H1 (cell line): ENCODE data around the gene FAM236A. TPM values are rescaled to one million over a fixed set of nuclear protein-coding genes. Genes with fewer than 3 reads are reported as not detected.
"Not testable (repeated sequence)": the region's sequence is repeated elsewhere in the genome, so short reads cannot be mapped to it uniquely, and the experiment has no call there.

ENCODE experiments used
- CTCF ChIA-PET: fragments of 300-600 bp; sonication (Branson Sonifier 250); formaldehyde crosslinking; loops from one replicate; lab custom pipeline; 2021; ENCODE audit not compliant: partially characterized antibody; lab: Charles Lee
- POLR2A ChIA-PET: fragments of 300-600 bp; sonication (Branson Sonifier 250); formaldehyde crosslinking; loops from one replicate; lab custom pipeline; 2021; ENCODE audit warnings: inconsistent platforms; ENCODE audit not compliant: partially characterized antibody; lab: Charles Lee
- DNase-seq, 2 experiments: peaks; one replicate each; pipeline versions ENCODE4 v3.0.0 to v3.0.0-alpha.2; 2010 to 2022; ENCODE audit warnings: low spot score in 2 of 2, low read depth in 1 of 2, mixed read lengths in 1 of 2
- FAIRE-seq: peaks from 2 replicates; lab custom pipeline; 2011; peaks lifted over from hg19 to GRCh38; lab: Jason Lieb, UNC
- H2AFZ ChIP-seq: 2 replicates; pipeline ENCODE4 v1.8.1; 2012; ENCODE audit warnings: low read length, inconsistent platforms
- H2AK5ac ChIP-seq: 2 replicates; pipeline ENCODE4 v1.6.1; 2013; ENCODE audit warnings: low read depth, low read length
- H2BK120ac ChIP-seq: replicated peaks from 2 replicates; pipeline ENCODE3; 2013; ENCODE audit warnings: low read depth, low read length, inconsistent platforms
- H2BK12ac ChIP-seq: 2 replicates; pipeline ENCODE4 v1.6.1; 2013; ENCODE audit warnings: low read depth, low read length
- H2BK15ac ChIP-seq: 2 replicates; pipeline ENCODE4 v1.6.1; 2013; ENCODE audit warnings: low read length
- H2BK20ac ChIP-seq: 2 replicates; pipeline ENCODE4 v1.6.1; 2013; ENCODE audit warnings: low read length
- H2BK5ac ChIP-seq: 2 replicates; pipeline ENCODE4 v1.6.1; 2013; ENCODE audit warnings: low read depth, low read length
- H3K14ac ChIP-seq: 2 replicates; pipeline ENCODE4 v1.6.1; 2013; ENCODE audit warnings: inconsistent platforms; ENCODE audit not compliant: insufficient read length
- H3K18ac ChIP-seq: 2 replicates; pipeline ENCODE4 v1.6.1; 2013; ENCODE audit warnings: low read length; ENCODE audit errors: extremely low read depth
- H3K23ac ChIP-seq: 2 replicates; pipeline ENCODE4 v1.6.1; 2013; ENCODE audit warnings: inconsistent platforms; ENCODE audit not compliant: insufficient read length
- H3K23me2 ChIP-seq: 2 replicates; pipeline ENCODE4 v1.6.1; 2013; ENCODE audit warnings: low read depth, low read length
- H3K27ac ChIP-seq: 2 replicates; pipeline ENCODE4 v1.6.1; 2011; ENCODE audit warnings: low read depth, low read length, inconsistent platforms
- H3K27me3 ChIP-seq, 4 experiments: replicated peaks in 1 of 4; 1 replicate in 1 of 4; 2 replicates in 3 of 4; pipeline versions ENCODE4 v1.6.1 to v1.8.1; 2011 to 2013; ENCODE audit warnings: low read length in 3 of 4, mild to moderate bottlenecking in 3 of 4, inconsistent platforms in 2 of 4, mixed read lengths in 2 of 4, moderate library complexity in 1 of 4; ENCODE audit not compliant: control insufficient read depth in 3 of 4, insufficient read depth in 3 of 4; ENCODE audit errors: extremely low read depth in 1 of 4
- H3K36me3 ChIP-seq, 4 experiments: 2 replicates each; pipeline versions ENCODE4 v1.6.1 to v1.8.1; 2011 to 2013; ENCODE audit warnings: mild to moderate bottlenecking in 4 of 4, low read length in 3 of 4, moderate library complexity in 2 of 4, control low read depth in 1 of 4, inconsistent platforms in 1 of 4; ENCODE audit not compliant: insufficient read depth in 4 of 4, control insufficient read depth in 2 of 4
- H3K4ac ChIP-seq: replicated peaks from 2 replicates; pipeline ENCODE3; 2013; ENCODE audit warnings: low read length, low read depth, mixed read lengths, inconsistent platforms; ENCODE audit not compliant: insufficient read length
- H3K4me1 ChIP-seq, 4 experiments: replicated peaks in 1 of 4; 1 replicate in 1 of 4; 2 replicates in 3 of 4; pipeline versions ENCODE4 v1.6.1 to v1.8.1; 2011 to 2013; ENCODE audit warnings: low read length in 3 of 4, inconsistent platforms in 2 of 4, mixed read lengths in 1 of 4; ENCODE audit not compliant: insufficient read depth in 4 of 4, control insufficient read depth in 3 of 4
- H3K4me2 ChIP-seq, 2 experiments: 2 replicates each; pipeline versions ENCODE4 v1.6.1 to v1.8.1; 2011 to 2013; ENCODE audit warnings: low read depth in 2 of 2, low read length in 2 of 2, control low read depth in 1 of 2, inconsistent platforms in 1 of 2, mild to moderate bottlenecking in 1 of 2; ENCODE audit not compliant: insufficient read depth in 1 of 2
- H3K4me3 ChIP-seq, 4 experiments: fragments of 200-600, 300-600 bp in 1 of 4; sonication (generic), shearing (Covaris generic), sonication (Bioruptor Twin) in 1 of 4; 2 replicates each; pipeline versions ENCODE4 v1.5.1 to v1.8.1; 2011 to 2016; ENCODE audit warnings: low read length in 4 of 4, low read depth in 3 of 4, control low read depth in 2 of 4, inconsistent platforms in 2 of 4, mild to moderate bottlenecking in 2 of 4, mixed read lengths in 1 of 4, moderate library complexity in 1 of 4; ENCODE audit not compliant: insufficient read depth in 2 of 4; ENCODE audit errors: extremely low read depth in 1 of 4
- H3K56ac ChIP-seq: replicated peaks from 2 replicates; pipeline ENCODE3; 2013; ENCODE audit warnings: low read depth, mild to moderate bottlenecking, mixed read lengths, low read length, inconsistent platforms; ENCODE audit not compliant: insufficient read length
- H3K79me1 ChIP-seq: 2 replicates; pipeline ENCODE4 v1.6.1; 2013; ENCODE audit warnings: low read depth, low read length, control low read depth
- H3K79me2 ChIP-seq, 2 experiments: 2 replicates each; pipeline versions ENCODE4 v1.6.1 to v1.8.1; 2012 to 2013; ENCODE audit warnings: low read length in 2 of 2, mild to moderate bottlenecking in 2 of 2, inconsistent platforms in 1 of 2; ENCODE audit not compliant: insufficient read depth in 2 of 2, control insufficient read depth in 1 of 2
- H3K9ac ChIP-seq, 4 experiments: replicated peaks in 1 of 4; 1 replicate in 1 of 4; 2 replicates in 3 of 4; pipeline versions ENCODE4 v1.6.1 to v1.8.1; 2011 to 2013; ENCODE audit warnings: low read depth in 3 of 4, low read length in 3 of 4, control low read depth in 2 of 4, mild to moderate bottlenecking in 2 of 4, moderate library complexity in 2 of 4, inconsistent platforms in 1 of 4; ENCODE audit errors: extremely low read depth in 1 of 4
- H3K9me3 ChIP-seq, 2 experiments: 2 replicates each; pipeline versions ENCODE4 v1.6.1 to v1.8.1; 2012 to 2013; ENCODE audit warnings: mild to moderate bottlenecking in 2 of 2, moderate library complexity in 2 of 2, control low read depth in 1 of 2, inconsistent platforms in 1 of 2, low read depth in 1 of 2, low read length in 1 of 2, mixed read lengths in 1 of 2; ENCODE audit not compliant: insufficient read depth in 2 of 2
- H4K20me1 ChIP-seq, 2 experiments: replicated peaks in 1 of 2; 2 replicates each; pipeline versions ENCODE3 to v1.8.1; 2011 to 2013; ENCODE audit warnings: inconsistent platforms in 2 of 2, low read length in 2 of 2, mild to moderate bottlenecking in 1 of 2; ENCODE audit not compliant: insufficient read depth in 2 of 2, control insufficient read depth in 1 of 2
- H4K5ac ChIP-seq: 2 replicates; pipeline ENCODE4 v1.6.1; 2013; ENCODE audit warnings: low read length, low read depth, mixed read lengths, inconsistent platforms; ENCODE audit not compliant: insufficient read length
- H4K8ac ChIP-seq: 2 replicates; pipeline ENCODE4 v1.8.0; 2013; ENCODE audit warnings: mild to moderate bottlenecking, moderate library complexity, low read length, inconsistent platforms; ENCODE audit not compliant: insufficient read depth; ENCODE audit errors: extremely low read depth
- H4K91ac ChIP-seq: replicated peaks from 2 replicates; pipeline ENCODE3; 2013; ENCODE audit warnings: low read length, mixed read lengths, inconsistent platforms; ENCODE audit not compliant: insufficient read length
- WGBS, 2 experiments: shearing (Covaris generic) in 1 of 2; methylation state at CpG; one replicate each; pipeline versions ENCODE4 v1.1.6 to v1.1.7; 2013 to 2015; ENCODE audit warnings: low lambda C conversion rate in 2 of 2, mixed read lengths in 2 of 2, inconsistent platforms in 1 of 2, low coverage in 1 of 2, missing lambda C conversion rate in 1 of 2; ENCODE audit not compliant: insufficient replicate concordance in 2 of 2, insufficient coverage in 1 of 2, insufficient read length in 1 of 2; ENCODE audit errors: extremely low coverage in 1 of 2, missing lambda C conversion rate in 1 of 2; 5-methylcytosine and 5-hydroxymethylcytosine counted together
- polyA plus RNA-seq, 7 experiments: library from polyadenylated mRNA; depleted of rRNA in 3 of 7; stranded (reverse) in 5 of 7; unstranded in 2 of 7; fragments of >200 nt in 5 of 7; fragments of 200-250 nt in 2 of 7; gene quantifications; 1 replicate in 5 of 7; 2 replicates in 1 of 7; 4 replicates in 1 of 7; pipeline versions ENCODE4 v1.2.1 to v1.2.3, GENCODE V29; 2011 to 2013; ENCODE audit warnings: missing spikeins in 2 of 7, mixed read lengths in 2 of 7
- total RNA-seq: library from RNA; stranded (reverse); fragmentation: NEBNext Ultra II Directional; extraction: Animal tissue kit (Norgen Biotek cat#: 25700); gene quantifications from 2 replicates; pipeline ENCODE4 v1.2.1, GENCODE V29; 2021

The FAM236A gene
- total and polyA plus RNA-seq, 2 of the 8 experiments (the other 6 are each of a cell fraction or from before 2014, with no cell fraction given): not detected

GRCh38 chrX:72974885-72975284, 36.9 kb downstream of the FAM236A start:
- CTCF ChIA-PET, H3K23ac ChIP-seq, H2BK120ac ChIP-seq, H3K79me2 ChIP-seq, POLR2A ChIA-PET, H2BK12ac ChIP-seq, H2BK20ac ChIP-seq, H2BK15ac ChIP-seq, DNase-seq, H3K4me1 ChIP-seq, H3K27me3 ChIP-seq, H4K5ac ChIP-seq, H4K20me1 ChIP-seq, H3K18ac ChIP-seq, H3K4me3 ChIP-seq, H3K4ac ChIP-seq, H2AK5ac ChIP-seq, H3K56ac ChIP-seq, H3K4me2 ChIP-seq, H3K23me2 ChIP-seq, H4K91ac ChIP-seq, H3K27ac ChIP-seq, FAIRE-seq, H3K36me3 ChIP-seq, H3K9me3 ChIP-seq, H2BK5ac ChIP-seq, H3K14ac ChIP-seq, H3K79me1 ChIP-seq, H3K9ac ChIP-seq, H2AFZ ChIP-seq, H4K8ac ChIP-seq: not testable (repeated sequence)
- no CpG with 5 or more reads among the region's 7 CpGs for WGBS, 2 experiments

- H2BK12ac ChIP-seq, FAIRE-seq, H3K9ac ChIP-seq, H3K23me2 ChIP-seq, H2AFZ ChIP-seq, H2AK5ac ChIP-seq, H2BK5ac ChIP-seq, H3K4ac ChIP-seq, H2BK120ac ChIP-seq, H4K91ac ChIP-seq, H4K5ac ChIP-seq, H3K14ac ChIP-seq, H3K23ac ChIP-seq, H3K79me2 ChIP-seq, H3K27me3 ChIP-seq, H3K9me3 ChIP-seq, H3K56ac ChIP-seq, H2BK15ac ChIP-seq, H4K8ac ChIP-seq, CTCF ChIA-PET, H3K27ac ChIP-seq, H2BK20ac ChIP-seq, H3K36me3 ChIP-seq, H4K20me1 ChIP-seq, H3K4me1 ChIP-seq, H3K79me1 ChIP-seq, H3K18ac ChIP-seq, DNase-seq, H3K4me2 ChIP-seq, H3K4me3 ChIP-seq: not testable (repeated sequence)
- POLR2A ChIA-PET: interaction anchor here (0.7 kb wide), 1 partner anchor 1446 kb away, joined by 4 read pairs; no protein-coding TSS in a partner anchor
- 86% methylated on average over 2 of the region's 5 CpGs; no CpG with 5 or more reads in 1 of the 2 experiments for whole genome bisulfite sequencing, 2 experiments
Measured at GRCh38 chrX:72980894-72981469, 43.0 kb downstream of the FAM236A start.
